D721Med (cell line): ENCODE results near the gene TICAM1.
"Not testable (repeated sequence)": the region's sequence is repeated elsewhere in the genome, so short reads cannot be mapped to it uniquely, and the experiment has no call there.

ENCODE experiments used
- DNase-seq: peaks from one replicate; pipeline ENCODE4 v3.0.0; 2011; ENCODE audit warnings: low spot score; ENCODE audit not compliant: insufficient read length
- FAIRE-seq: peaks from 2 replicates; lab custom pipeline; 2011; peaks lifted over from hg19 to GRCh38; lab: Jason Lieb, UNC
- TF ChIP-seq, protein P1 (sequence below): IDR thresholded peaks from 2 replicates; pipeline ENCODE4 v1.5.1; 2012; ENCODE audit warnings: mild to moderate bottlenecking, control low read depth; ENCODE audit not compliant: insufficient read depth; ENCODE audit errors: missing control alignments

The TICAM1 gene

DNA sequence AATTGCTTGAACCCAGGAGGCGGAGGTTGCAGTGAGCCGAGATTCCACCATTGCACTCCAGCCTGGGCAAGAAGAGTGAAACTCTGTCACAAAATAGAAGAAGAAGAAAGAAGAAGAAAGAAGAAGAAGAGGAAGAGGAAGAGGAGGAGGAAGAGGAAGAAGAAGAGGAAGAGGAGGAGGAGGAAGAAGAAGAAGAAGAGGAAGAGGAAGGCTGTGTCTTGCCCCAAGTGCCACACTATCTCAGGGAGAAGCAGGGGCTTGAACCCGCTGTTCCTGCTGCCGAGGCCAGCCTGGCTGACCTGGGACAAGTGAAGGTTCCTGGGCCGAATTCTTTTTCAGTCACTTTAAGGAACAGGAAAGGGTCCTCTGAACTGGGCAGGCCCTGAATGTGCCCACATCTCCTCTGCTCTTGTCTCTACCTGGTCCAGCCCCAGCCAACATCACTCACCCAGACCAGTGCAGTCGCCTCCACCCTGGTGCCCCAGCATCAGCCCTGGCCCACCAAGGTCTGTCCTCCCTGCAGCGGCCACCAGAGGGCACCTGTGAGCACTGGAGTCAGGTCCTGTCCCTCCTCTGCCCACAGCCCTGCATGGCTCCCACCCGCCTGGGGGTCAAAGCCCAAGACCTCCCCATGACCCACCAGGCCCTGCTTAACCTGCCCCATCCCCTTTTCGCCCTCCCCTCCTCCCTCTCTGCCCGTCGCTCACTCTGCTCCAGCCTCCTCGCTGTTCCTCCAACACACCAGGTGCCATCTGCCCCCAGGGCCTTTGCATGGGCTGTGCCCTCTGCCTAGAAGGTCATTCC lies 20.0 kb downstream of the TICAM1 start:
- TF ChIP-seq, protein P1, sequence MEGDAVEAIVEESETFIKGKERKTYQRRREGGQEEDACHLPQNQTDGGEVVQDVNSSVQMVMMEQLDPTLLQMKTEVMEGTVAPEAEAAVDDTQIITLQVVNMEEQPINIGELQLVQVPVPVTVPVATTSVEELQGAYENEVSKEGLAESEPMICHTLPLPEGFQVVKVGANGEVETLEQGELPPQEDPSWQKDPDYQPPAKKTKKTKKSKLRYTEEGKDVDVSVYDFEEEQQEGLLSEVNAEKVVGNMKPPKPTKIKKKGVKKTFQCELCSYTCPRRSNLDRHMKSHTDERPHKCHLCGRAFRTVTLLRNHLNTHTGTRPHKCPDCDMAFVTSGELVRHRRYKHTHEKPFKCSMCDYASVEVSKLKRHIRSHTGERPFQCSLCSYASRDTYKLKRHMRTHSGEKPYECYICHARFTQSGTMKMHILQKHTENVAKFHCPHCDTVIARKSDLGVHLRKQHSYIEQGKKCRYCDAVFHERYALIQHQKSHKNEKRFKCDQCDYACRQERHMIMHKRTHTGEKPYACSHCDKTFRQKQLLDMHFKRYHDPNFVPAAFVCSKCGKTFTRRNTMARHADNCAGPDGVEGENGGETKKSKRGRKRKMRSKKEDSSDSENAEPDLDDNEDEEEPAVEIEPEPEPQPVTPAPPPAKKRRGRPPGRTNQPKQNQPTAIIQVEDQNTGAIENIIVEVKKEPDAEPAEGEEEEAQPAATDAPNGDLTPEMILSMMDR = peak; percentile 73
- DNase-seq (peak; percentile 67), FAIRE-seq (no peak)

DNA sequence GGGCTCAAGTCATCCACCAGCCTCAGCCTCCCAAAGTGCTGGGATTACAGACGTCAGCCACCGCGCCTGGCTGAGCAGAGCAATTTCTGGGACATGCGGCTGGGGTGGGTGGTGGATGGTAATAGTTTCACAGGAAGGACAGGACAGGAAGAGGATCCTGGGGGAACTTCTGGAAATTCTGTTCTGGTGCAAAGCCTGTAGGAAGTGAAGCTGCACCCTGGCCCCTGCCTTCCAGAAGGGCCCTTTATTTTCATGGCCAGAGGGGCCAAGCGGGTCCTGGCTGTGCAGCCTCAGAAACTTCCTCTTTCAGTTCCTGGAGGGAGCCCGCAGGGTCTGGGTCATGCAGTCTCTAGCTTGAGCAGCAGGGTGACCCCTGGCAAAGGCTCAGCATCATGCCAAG lies 24.3 kb downstream of the TICAM1 start:
- FAIRE-seq (no peak), DNase-seq (no peak)
- TF ChIP-seq, protein P1 = no peak

DNA sequence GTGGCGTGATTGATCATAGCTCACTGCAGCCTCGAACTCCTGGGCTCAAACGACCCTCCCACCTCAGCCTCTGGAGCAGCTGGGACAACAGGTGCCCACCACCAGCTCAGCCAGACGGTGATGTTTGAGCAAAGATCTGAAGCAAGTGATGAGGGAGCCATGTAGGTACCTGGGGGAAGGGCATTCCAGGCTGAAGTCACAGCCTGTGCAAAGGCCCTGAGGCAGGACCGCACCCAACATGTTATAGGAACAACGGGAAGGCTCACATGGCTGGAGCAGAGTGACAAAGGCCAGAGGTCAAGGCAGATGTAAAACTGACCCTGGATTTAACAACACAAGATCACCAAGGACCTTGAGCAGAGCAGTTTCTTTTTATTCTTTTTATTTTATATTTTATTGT lies 25.1 kb downstream of the TICAM1 start:
- FAIRE-seq = no peak
- TF ChIP-seq, protein P1 = no peak
- no peak for DNase-seq

DNA sequence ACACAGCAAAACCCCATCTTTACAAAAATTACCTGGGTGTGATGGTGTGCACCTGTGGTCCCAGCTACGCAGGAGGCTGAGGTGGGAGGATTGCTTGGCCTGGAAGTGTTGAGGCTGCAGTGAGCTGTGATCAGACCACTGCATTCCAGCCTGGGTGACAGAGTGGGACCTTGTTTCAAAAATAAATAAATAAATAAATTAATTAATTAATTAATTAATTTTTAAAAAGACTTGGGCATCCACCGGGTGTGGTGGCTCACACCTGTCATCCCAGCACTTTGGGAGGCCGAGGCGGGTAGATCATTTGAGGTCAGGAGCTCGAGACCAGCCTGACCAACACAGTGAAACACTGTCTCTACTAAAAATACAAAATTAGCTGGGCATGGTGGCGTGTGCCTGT lies 26.4 kb downstream of the TICAM1 start:
- FAIRE-seq, DNase-seq: not testable (repeated sequence)

DNA sequence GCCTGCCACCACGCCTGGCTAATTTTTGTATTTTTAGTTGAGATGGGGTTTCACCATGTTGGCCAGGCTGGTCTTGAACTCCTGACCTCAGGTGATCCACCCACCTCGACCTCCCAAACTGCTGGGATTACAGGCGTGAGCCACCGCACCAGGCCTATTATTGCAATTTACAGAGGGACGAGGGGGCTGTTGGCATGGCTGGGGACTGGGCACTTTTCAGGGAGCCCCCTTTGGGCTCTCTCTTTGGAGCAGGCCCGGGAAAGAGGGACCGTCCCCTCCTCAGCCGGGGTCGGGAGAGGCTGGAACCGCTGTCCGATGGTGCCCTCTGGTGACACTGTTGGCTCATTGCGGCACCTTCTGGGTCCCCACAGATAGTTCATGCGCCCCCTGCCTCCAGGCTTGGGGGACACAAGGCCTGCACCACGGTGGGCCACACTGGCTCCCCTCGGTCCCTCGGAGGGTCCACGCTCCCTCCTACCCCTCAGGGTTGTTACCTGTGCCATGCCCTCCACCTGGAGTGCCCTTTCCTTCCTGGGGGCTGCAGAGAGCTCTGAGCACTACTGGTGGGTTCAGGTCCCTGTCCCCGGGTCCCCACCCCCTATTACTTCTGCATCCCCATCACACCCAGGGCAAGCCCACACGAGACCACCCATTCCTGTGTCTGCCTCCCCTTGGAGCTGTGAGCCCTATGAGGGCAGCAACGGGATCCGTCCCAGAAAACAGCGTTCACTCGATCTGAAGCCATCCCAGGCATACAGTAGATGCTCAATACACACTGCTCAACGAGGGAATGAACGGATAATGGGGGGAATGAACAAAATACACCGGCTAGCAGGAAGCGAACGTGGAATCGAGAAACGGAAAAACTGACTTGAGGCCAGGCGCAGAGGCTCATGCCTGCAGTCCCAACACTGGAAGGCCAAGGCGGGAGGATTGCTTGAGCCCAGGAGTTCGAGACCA lies 27.5 kb downstream of the TICAM1 start:
- FAIRE-seq = no peak

DNA sequence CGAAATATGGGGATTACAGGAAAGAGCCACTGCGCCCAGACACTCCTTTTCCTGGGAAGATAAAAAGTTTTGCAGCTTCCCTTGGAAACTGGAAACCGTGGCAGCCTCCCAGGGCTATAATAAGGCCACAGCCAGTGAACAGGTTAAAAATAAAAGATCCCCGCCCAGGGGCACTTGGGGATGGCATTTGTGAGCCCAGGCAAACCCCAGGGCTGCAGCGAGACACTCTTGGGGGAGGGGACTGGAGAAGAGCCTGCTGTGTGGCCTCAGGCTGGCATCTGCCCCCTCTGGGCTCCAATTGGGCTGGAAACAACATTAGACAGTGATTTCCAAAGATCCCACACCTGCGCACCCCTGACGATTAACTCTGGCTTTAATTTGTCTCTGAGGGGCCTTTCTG lies 28.8 kb downstream of the TICAM1 start:
- DNase-seq (no peak), FAIRE-seq (no peak)
- TF ChIP-seq, protein P1 = no peak

More for the DNA sequence above, 27.5 kb downstream of the TICAM1 start:
- no peak for DNase-seq
- TF ChIP-seq, protein P1 = peak; percentile 98

DNA sequence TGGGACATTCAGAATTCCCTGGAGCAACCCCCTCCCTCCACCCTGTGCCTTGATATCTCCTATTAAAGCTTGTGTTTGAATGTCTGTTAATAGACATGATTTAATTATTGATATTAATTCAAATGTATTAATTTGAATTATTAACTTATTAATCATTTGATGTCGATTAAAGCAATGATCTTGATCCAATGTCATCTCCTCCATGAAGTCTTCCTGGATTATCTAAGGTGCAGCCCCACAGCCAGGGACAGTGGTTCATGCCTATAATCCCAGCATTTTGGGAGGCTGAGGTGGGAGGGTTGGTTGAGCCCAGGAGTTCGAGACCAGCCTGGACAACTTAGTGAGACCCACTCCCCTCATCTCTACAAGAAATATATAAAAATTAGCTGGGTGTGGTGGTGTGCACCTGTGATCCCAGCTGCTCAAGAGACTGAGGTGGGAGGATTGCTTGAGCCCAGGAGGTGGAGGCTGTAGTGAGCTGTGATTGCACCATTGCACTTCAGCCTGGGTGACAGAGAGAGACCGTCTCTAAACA lies 30.4 kb downstream of the TICAM1 start:
- FAIRE-seq (no peak), DNase-seq (no peak)
- TF ChIP-seq, protein P1 = no peak
